Effector memory CD8-positive, alpha-beta T cell (primary cell): ENCODE data around the gene SLC1A2.
A peak's percentile ranks its signal among the peaks of the same experiment; 100 is the strongest.

Source experiments
- ATAC-seq: fragments of 150-1000 bp; cut with Tn5 transposase; replicated peaks from 2 replicates; pipeline ENCODE4 v1.10.0; 2021; ENCODE audit warnings: mild to moderate bottlenecking, moderate library complexity
- DNase-seq, 3 experiments: peaks; one replicate each; pipeline ENCODE4 v3.0.0; 2021
- H3K27ac Mint-ChIP-seq, 2 donors: one replicate each; pipeline ENCODE4 v1.8.0; 2022; ENCODE audit warnings: mild to moderate bottlenecking in 2 of 2, mixed read lengths in 2 of 2, moderate library complexity in 2 of 2
- H3K27me3 Mint-ChIP-seq, 2 donors: one replicate each; pipeline ENCODE4 v1.8.0; 2022; ENCODE audit warnings: mixed read lengths in 2 of 2
- H3K36me3 Mint-ChIP-seq: one replicate; pipeline ENCODE4 v1.8.0; 2022; ENCODE audit warnings: mild to moderate bottlenecking, moderate library complexity, mixed read lengths; ENCODE audit not compliant: insufficient read depth
- H3K4me1 Mint-ChIP-seq, 2 donors: one replicate each; pipeline ENCODE4 v1.8.0; 2022; ENCODE audit warnings: low read depth in 2 of 2, mixed read lengths in 2 of 2
- H3K4me3 Mint-ChIP-seq, 2 donors: one replicate each; pipeline ENCODE4 v1.8.0; 2022; ENCODE audit warnings: mild to moderate bottlenecking in 2 of 2, mixed read lengths in 2 of 2, moderate library complexity in 2 of 2
- H3K9me3 Mint-ChIP-seq, 2 donors: one replicate each; pipeline ENCODE4 v1.8.0; 2022; ENCODE audit warnings: mixed read lengths in 2 of 2
- total RNA-seq, 9 experiments: gene quantifications; one replicate each; lab custom pipeline; 2026; lab: John Stamatoyannopoulos, UW

Gene SLC1A2
- total RNA-seq: 0 to 0.36 (median 0.06) reads per million in 9 experiments

GRCh38 chr11:35419184-35419829, at the start of gene SLC1A2:
SLC1A2 (minus strand) TSS chr11:35419558; CDS start chr11:35418966, 592 bp downstream.
- Mint-ChIP-seq H3K4me3 (peak within 1 kb of the TSS; percentile 40 to 68), H3K27ac (no peak within 1 kb of the TSS), H3K4me1 (peaks cover 3 to 9% of the 10 kb centered on the region in 2 donors), H3K9me3 (no peaks in the 10 kb centered on the region), H3K27me3 (peaks cover 88 to 96% of the 10 kb centered on the region in 2 donors), H3K36me3 (peaks cover 5% of the 10 kb centered on the region)
- ATAC-seq (no peak), DNase-seq (no peak)

GRCh38 chr11:35466058-35466457, 46.7 kb upstream of the SLC1A2 start:
- no peak for DNase-seq
- Mint-ChIP-seq H3K27ac (no peak overlapping the region), H3K27me3 (peaks cover 72 to 76% of the 10 kb centered on the region in 2 donors), H3K9me3 (no peaks in the 10 kb centered on the region), H3K4me1 (no peaks in the 10 kb centered on the region), H3K4me3 (no peak overlapping the region), H3K36me3 (no peaks in the 10 kb centered on the region)
- ATAC-seq: no peak

GRCh38 chr11:35464308-35464707, 45.0 kb upstream of the SLC1A2 start:
- Mint-ChIP-seq H3K4me1 (no peaks in the 10 kb centered on the region), H3K27ac (no peak overlapping the region), H3K9me3 (no peaks in the 10 kb centered on the region), H3K4me3 (no peak overlapping the region), H3K27me3 (peaks cover 64 to 75% of the 10 kb centered on the region in 2 donors), H3K36me3 (no peaks in the 10 kb centered on the region)
- ATAC-seq (no peak), DNase-seq (no peak)

GRCh38 chr11:35463331-35463751, 44.0 kb upstream of the SLC1A2 start:
- ATAC-seq (no peak), DNase-seq (no peak)
- no peak overlapping the region for H3K4me3 Mint-ChIP-seq
- no peaks in the 10 kb centered on the region for H3K36me3 Mint-ChIP-seq
- H3K4me1 Mint-ChIP-seq: no peaks in the 10 kb centered on the region
- H3K9me3 Mint-ChIP-seq: no peaks in the 10 kb centered on the region
- H3K27me3 Mint-ChIP-seq: peaks cover 64 to 84% of the 10 kb centered on the region in 2 donors
- H3K27ac Mint-ChIP-seq: no peak overlapping the region

GRCh38 chr11:35461917-35462538, 42.7 kb upstream of the SLC1A2 start:
- H3K27me3 Mint-ChIP-seq: peaks cover 51 to 79% of the 10 kb centered on the region in 2 donors
- no peak for ATAC-seq

GRCh38 chr11:35459489-35459888, 40.1 kb upstream of the SLC1A2 start:
- H3K27ac Mint-ChIP-seq: no peak overlapping the region
- ATAC-seq (no peak), DNase-seq (no peak)
- no peaks in the 10 kb centered on the region for H3K9me3 Mint-ChIP-seq
- H3K4me3 Mint-ChIP-seq: no peak overlapping the region
- no peaks in the 10 kb centered on the region for H3K36me3 Mint-ChIP-seq
- no peaks in the 10 kb centered on the region for H3K4me1 Mint-ChIP-seq
- peaks cover 57 to 84% of the 10 kb centered on the region in 2 donors for H3K27me3 Mint-ChIP-seq

More at GRCh38 chr11:35461917-35462538, 42.7 kb upstream of the SLC1A2 start:
- DNase-seq: no peak
- H3K4me1 Mint-ChIP-seq: no peaks in the 10 kb centered on the region
- H3K27ac Mint-ChIP-seq: no peak overlapping the region
- no peak overlapping the region for H3K4me3 Mint-ChIP-seq
- H3K36me3 Mint-ChIP-seq: no peaks in the 10 kb centered on the region
- no peaks in the 10 kb centered on the region for H3K9me3 Mint-ChIP-seq

- Mint-ChIP-seq H3K9me3 (no peaks in the 10 kb centered on the region), H3K4me1 (no peaks in the 10 kb centered on the region), H3K27ac (no peak overlapping the region), H3K27me3 (peaks cover 56 to 82% of the 10 kb centered on the region in 2 donors), H3K4me3 (no peak overlapping the region), H3K36me3 (no peaks in the 10 kb centered on the region)
- DNase-seq (no peak), ATAC-seq (no peak)
These were observed 39.5 kb upstream of the SLC1A2 start for GRCh38 chr11:35458846-35459245.

- no peaks in the 10 kb centered on the region for H3K36me3 Mint-ChIP-seq
- H3K9me3 Mint-ChIP-seq: no peaks in the 10 kb centered on the region
- H3K27ac Mint-ChIP-seq: no peak overlapping the region
These were observed 35.0 kb upstream of the SLC1A2 start for GRCh38 chr11:35454362-35454761.

GRCh38 chr11:35436581-35437250, 17.4 kb upstream of the SLC1A2 start:
- Mint-ChIP-seq H3K4me1 (no peaks in the 10 kb centered on the region), H3K27ac (no peak overlapping the region), H3K9me3 (no peaks in the 10 kb centered on the region), H3K4me3 (no peak overlapping the region), H3K27me3 (peaks cover 60 to 73% of the 10 kb centered on the region in 2 donors), H3K36me3 (no peaks in the 10 kb centered on the region)
- ATAC-seq (no peak), DNase-seq (no peak)

More at GRCh38 chr11:35454362-35454761, 35.0 kb upstream of the SLC1A2 start:
- Mint-ChIP-seq H3K4me3 (no peak overlapping the region), H3K27me3 (peaks cover 56 to 66% of the 10 kb centered on the region in 2 donors), H3K4me1 (no peaks in the 10 kb centered on the region)
- ATAC-seq (no peak), DNase-seq (no peak)

GRCh38 chr11:35433588-35433987, 14.2 kb upstream of the SLC1A2 start:
- no peaks in the 10 kb centered on the region for H3K4me1 Mint-ChIP-seq
- H3K4me3 Mint-ChIP-seq: no peak overlapping the region
- H3K27me3 Mint-ChIP-seq: peaks cover 51 to 78% of the 10 kb centered on the region in 2 donors
- H3K36me3 Mint-ChIP-seq: no peaks in the 10 kb centered on the region
- DNase-seq (no peak), ATAC-seq (no peak)
- H3K27ac Mint-ChIP-seq: no peak overlapping the region
- no peaks in the 10 kb centered on the region for H3K9me3 Mint-ChIP-seq

GRCh38 chr11:35432464-35432863, 13.1 kb upstream of the SLC1A2 start:
- DNase-seq (no peak), ATAC-seq (no peak)
- Mint-ChIP-seq H3K27me3 (peaks cover 57 to 86% of the 10 kb centered on the region in 2 donors), H3K4me3 (no peak overlapping the region), H3K4me1 (no peaks in the 10 kb centered on the region), H3K27ac (no peak overlapping the region), H3K9me3 (no peaks in the 10 kb centered on the region), H3K36me3 (no peaks in the 10 kb centered on the region)

- Mint-ChIP-seq H3K9me3 (no peaks in the 10 kb centered on the region), H3K27me3 (peaks cover 81 to 99% of the 10 kb centered on the region in 2 donors), H3K4me1 (no peaks in the 10 kb centered on the region), H3K27ac (no peak overlapping the region), H3K36me3 (no peaks in the 10 kb centered on the region), H3K4me3 (no peak overlapping the region)
- ATAC-seq (no peak), DNase-seq (no peak)
These were observed 7.7 kb upstream of the SLC1A2 start for GRCh38 chr11:35427071-35427470.

- Mint-ChIP-seq H3K4me1 (no peaks in the 10 kb centered on the region), H3K9me3 (no peaks in the 10 kb centered on the region), H3K4me3 (no peak overlapping the region), H3K36me3 (no peaks in the 10 kb centered on the region), H3K27ac (no peak overlapping the region), H3K27me3 (peaks cover 85 to 99% of the 10 kb centered on the region in 2 donors)
- no peak for DNase-seq
- ATAC-seq: no peak
These were observed 7.0 kb upstream of the SLC1A2 start for GRCh38 chr11:35426351-35426750.
